Activated T-cell treated with anti-CD3 and anti-CD28 coated beads, Interleukin-2, amount 50 U/mL, for 1 hour (primary cell): ENCODE results near the gene TMEM132D.

Source experiments
- DNase-seq: peaks from one replicate; pipeline ENCODE4 v3.0.0-alpha.2; 2020

The TMEM132D gene

GRCh38 chr12:129145381-129145780, 758.4 kb downstream of the TMEM132D start:
- DNase-seq, result no peak

- DNase-seq, result no peak
These were observed 765.0 kb downstream of the TMEM132D start for GRCh38 chr12:129138776-129139175.

GRCh38 chr12:129136694-129137325, 767.0 kb downstream of the TMEM132D start:
- no peak for DNase-seq

- DNase-seq, result no peak
These were observed 776.1 kb downstream of the TMEM132D start for GRCh38 chr12:129127771-129128170.

GRCh38 chr12:129127211-129127610, 776.6 kb downstream of the TMEM132D start:
- DNase-seq, result no peak

- DNase-seq, result no peak
These were observed 784.3 kb downstream of the TMEM132D start for GRCh38 chr12:129119537-129119936.

GRCh38 chr12:129115558-129115957, 788.3 kb downstream of the TMEM132D start:
- DNase-seq, result no peak

GRCh38 chr12:129110575-129110974, 793.2 kb downstream of the TMEM132D start:
- no peak for DNase-seq

- no peak for DNase-seq
These were observed 794.4 kb downstream of the TMEM132D start for GRCh38 chr12:129109174-129110001.

GRCh38 chr12:129106772-129107171, 797.1 kb downstream of the TMEM132D start:
- DNase-seq, result no peak

- no peak for DNase-seq
These were observed 800.6 kb downstream of the TMEM132D start for GRCh38 chr12:129103231-129103630.

GRCh38 chr12:129102233-129102632, 801.6 kb downstream of the TMEM132D start:
- DNase-seq, result no peak

GRCh38 chr12:129101816-129102215, 802.0 kb downstream of the TMEM132D start:
- no peak for DNase-seq

GRCh38 chr12:129101404-129101803, 802.4 kb downstream of the TMEM132D start:
- DNase-seq, result no peak

- DNase-seq, result no peak
These were observed 806.4 kb downstream of the TMEM132D start for GRCh38 chr12:129097451-129097850.

- no peak for DNase-seq
These were observed 806.9 kb downstream of the TMEM132D start for GRCh38 chr12:129096968-129097367.

- no peak for DNase-seq
These were observed 807.6 kb downstream of the TMEM132D start for GRCh38 chr12:129096184-129096583.

- DNase-seq, result no peak
These were observed 814.2 kb downstream of the TMEM132D start for GRCh38 chr12:129089576-129089975.

- no peak for DNase-seq
These were observed 818.7 kb downstream of the TMEM132D start for GRCh38 chr12:129084875-129085826.

- no peak for DNase-seq
These were observed 820.5 kb downstream of the TMEM132D start for GRCh38 chr12:129083121-129083840.

- no peak for DNase-seq
These were observed 821.4 kb downstream of the TMEM132D start for GRCh38 chr12:129082441-129082840.

- no peak for DNase-seq
These were observed 822.0 kb downstream of the TMEM132D start for GRCh38 chr12:129081755-129082250.
